Activated CD4-positive, alpha-beta T cell treated with anti-CD3 and anti-CD28 coated beads, Interleukin-2, Interleukin-4, amounts not matched to agents 100 ng/mL and 50 ng/mL, durations not matched to agents 16 hours and 8 hours (primary cell): ENCODE measurements around the gene HSD17B10.
"Not testable (repeated sequence)": the region's sequence is repeated elsewhere in the genome, so short reads cannot be mapped to it uniquely, and the experiment has no call there.

Experiments used
- DNase-seq: peaks from one replicate; pipeline ENCODE4 v3.0.0-alpha.2; 2020; ENCODE audit warnings: low spot score

Gene HSD17B10

DNA sequence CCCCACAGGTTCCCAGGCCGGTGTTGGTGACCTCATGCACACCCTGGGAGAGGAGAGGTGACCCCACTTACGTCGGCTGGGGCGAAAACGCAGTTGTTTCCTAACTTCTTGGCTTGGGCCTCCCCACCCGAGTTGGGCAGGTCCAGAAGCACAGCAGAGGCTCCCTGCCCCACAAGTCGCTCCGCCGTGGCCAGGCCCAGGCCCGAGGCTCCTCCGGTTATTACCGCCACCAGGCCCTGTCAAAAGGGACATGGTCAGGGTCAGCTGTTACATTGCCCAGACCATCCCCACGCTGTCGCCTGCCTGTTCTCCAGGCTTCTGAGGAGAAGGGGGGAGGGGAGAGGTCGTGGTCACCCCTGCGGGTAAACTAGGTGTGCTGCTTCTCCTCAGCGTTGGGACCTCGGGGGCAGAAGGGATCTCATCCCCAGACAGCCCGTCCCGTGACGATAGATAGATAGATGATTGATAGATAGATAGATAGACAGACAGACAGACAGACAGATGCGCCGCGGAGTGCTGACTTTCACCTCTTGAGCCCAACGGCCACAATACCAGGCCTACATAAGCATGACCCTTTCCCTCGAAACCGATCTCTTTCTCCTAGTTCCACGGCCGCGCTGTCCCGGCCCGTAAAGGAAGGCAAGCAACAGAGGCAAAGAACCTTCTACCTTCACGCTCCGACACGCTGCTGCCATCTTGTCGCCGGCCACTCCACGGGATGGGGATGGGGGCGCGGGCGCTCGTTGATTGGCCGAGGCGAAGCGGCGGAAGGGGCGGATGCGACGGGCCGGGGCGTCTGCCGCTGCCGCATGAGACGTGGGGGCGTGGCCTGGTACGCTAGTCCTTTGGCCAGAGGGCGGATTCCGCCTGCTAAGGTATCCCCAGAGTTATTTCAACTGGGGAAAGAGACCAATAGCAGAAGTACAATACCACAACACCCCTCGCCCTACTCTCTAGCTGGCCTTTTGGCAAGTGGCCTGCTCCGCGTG lies at the start of gene HSD17B10:
HSD17B10 (minus strand) TSS at position 720 of the 989 bp plus-strand sequence; CDS start at position 695, 25 bp downstream.
- DNase-seq, result peak; percentile 91

DNA sequence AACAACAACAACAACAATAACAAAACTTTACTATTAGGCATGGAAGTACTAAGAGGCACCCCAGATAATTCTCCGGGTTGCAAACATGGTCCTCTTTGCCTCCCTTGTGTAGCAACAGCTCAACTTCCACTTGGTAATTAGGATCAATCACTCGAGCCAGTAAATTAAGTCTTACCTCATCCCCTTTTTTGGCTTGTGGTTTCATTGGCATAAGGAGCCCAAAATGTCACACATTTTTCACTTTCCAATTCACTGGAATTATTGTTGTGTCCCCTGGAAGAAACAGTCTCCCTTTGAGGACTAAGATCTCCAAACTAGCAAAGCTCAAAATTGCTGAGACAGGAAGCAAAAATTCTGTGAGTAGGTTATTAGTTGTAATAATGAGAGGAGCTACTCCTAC lies 49.2 kb upstream of the HSD17B10 start:
- DNase-seq, result no peak

DNA sequence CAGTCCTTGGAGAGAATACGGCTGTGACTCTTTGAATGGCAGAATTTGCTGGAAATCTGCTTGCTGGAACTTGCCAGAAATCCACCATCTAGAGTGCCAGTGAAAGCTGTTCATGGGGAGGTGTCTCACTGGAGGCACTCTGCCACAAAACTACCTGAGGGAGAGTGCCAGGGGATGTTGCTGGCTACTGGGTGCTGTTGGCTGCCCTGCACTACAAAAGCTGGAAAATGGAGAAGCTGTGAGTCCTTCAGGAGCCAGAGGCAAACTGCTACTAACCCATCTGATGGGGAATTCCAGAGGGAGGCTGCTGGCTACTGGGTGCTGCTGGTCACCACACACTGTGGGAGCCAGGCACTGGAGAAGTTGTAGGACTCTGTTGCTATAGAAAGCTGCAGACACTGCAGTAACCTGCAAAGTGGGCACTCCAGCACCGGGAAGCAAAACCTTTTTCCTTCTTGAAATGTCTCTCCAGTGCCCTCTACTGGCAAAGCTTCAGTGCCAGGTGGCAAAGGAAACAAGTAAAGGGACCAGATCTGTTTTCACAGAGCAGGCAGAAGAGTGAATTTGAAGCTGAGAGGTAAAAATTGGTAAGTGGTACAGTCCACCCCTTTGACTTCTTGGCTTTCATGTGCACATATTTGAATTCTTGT lies 47.8 kb upstream of the HSD17B10 start:
- DNase-seq, result peak; percentile 66

DNA sequence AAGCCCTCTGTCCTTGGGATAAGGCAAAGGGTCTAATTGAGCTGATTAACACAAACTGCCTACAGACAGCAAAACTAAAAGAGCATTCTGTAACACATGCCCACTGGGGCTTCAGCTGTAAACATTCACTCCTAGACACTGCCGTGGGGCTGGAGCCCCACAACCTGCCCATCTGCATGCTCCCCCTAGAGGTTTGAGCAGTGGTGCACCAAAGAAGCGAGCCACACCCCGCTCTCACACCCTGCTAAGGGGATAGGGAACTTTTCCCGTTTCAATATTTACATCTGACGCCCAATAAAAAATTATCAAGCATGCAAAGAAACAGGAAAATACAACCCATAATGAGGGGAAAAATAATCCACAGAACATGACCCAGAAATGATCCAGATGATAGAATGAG lies 46.9 kb upstream of the HSD17B10 start:
- DNase-seq, result peak; percentile 8

DNA sequence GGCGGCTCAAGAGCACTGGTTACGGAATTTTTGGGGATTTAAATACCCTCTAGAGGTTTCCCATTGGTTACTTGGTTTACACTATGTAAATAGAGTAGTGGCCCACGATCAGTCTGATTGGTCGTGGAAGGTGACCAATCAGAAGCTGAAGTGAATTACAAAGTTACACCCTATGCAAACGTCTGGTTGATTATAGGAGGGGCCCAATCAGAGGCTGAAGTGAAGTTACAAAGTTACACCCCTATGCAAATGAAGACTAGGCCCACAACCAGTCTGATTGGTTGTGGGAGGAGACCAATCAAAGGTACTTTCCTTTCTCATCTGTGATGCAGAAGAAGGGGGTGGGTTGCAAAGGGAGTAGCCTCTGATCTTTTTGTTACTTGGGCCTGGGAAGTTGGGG lies 45.1 kb upstream of the HSD17B10 start:
- no peak for DNase-seq

DNA sequence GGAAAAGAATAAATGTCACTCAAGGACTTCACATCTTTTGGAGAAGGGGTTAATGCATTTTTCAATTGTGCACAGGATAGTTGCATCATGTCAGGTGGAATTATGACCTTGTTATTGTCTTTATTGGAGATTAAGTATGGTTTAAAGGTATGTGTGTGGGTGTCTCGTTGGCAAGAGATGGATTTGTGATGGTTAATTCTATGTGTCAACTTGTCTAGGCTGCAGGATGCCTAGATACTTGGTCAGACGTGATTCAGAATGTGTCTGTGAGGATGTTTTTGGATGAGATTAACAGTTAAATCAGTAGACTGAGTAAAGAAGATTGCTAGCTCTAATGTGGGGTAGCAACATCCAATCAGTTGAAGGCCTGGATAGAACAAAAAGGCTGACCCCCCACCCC lies 42.2 kb upstream of the HSD17B10 start:
- DNase-seq, result no peak

DNA sequence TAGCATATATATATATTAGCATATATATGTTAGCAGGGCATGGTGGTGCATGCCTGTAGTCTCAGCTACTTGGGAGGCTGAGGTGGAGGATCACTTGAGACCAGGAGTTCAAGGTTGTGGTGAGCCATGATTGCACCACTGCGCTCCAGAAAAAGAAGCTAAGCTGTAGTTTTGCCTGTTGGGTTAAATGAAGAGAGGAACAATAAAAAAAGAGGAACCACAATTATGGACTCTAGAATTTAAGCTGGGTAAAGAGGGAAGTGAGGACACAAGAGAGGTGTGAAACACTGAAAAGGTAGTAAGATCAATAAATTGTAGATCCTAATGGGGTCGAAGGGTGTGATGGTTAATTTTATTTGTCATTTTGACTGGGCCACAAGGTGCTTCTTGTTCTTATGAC lies 40.5 kb upstream of the HSD17B10 start:
- no peak for DNase-seq

DNA sequence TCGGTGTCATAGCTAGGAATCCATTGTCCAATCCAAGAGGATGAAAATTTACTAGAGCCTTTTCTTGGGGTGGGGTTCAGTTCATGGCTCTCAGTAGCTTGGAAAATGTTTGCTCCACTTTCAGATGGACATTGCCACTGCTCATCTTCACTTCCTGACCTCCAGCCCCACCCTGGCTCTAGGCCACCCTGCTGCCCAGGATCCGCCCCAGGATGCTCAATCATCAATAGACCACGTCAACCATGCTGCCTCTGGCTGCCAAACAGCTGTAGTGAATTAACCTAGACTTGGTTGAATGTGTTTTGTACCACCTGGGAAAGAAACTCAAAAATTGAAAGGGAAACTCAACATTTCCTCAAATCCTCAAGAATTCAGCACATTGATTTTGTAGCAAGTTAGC lies 37.2 kb upstream of the HSD17B10 start:
- no peak for DNase-seq

DNA sequence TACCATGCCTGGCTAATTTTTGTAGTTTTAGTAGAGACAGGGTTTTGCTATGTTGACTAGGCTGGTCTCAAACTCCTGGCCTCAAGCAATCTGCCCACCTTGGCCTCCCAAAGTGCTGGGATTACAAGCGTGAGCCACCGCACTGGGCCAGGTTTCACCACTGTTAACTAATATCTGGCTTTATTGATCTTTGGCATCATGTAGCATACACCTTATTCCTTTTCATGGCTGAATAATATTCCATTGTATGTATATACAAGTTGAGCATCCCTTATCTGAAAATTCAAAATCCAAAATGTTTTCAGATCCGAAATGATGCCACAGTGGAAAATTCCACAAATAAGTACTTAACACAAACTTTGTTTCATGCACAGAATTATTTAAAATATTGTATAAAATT lies 34.5 kb upstream of the HSD17B10 start:
- DNase-seq, result not testable (repeated sequence)

DNA sequence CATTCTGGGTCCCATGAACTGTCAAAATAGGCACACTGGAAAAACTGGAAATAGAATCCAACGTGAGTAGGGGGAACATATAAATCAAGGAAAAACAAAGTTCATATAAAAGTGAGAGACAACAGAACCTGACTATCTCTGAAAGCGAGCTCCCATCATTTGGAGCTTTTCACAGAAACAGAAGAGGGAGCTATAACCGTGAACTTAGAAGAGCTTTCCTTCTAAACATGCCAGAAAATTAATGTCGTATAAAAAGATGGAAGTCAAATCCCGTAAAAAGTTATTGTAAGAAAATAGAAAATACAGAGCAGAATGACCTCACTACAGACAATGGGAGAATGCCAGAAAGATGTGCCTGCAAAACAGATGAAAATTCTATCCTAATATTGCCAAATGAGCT lies 23.9 kb upstream of the HSD17B10 start:
- DNase-seq, result no peak

DNA sequence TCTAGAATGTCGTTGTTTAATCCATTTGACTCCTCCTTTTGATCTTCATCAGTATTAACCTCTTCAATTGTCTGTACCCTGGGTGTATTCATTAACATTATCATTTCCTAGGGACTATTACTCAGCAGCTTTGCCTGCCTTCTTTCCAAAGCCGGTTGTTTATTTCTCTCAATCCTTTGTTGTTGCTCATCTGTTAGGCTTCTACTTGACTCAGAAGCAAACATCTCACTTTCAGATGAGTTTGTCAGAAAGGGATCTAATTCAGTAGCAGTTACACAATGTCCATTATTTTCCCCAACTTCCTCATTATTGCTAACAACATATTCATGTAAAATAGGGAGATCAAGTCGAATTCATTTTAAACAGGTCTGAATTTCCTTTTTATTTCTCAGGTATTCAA lies 22.1 kb upstream of the HSD17B10 start:
- DNase-seq, result no peak

DNA sequence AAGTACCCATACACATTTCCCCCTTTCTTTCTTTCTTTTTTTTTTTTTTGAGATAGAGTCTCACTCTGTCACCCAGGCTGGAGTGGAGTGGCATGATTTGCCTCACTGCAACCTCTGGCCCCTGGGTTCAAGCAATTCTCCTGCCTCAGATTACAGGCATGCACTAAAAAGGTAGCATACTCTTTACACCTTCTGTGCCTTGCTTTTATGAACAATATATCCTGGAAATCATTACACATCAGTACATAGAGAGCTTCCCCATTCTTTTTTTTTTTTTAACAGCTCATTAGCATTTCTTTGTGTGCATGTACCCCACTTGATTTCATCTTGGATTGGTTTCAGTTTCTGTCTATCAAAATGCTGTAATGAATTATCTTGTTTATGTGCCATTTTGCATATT lies 18.6 kb upstream of the HSD17B10 start:
- DNase-seq, result no peak

DNA sequence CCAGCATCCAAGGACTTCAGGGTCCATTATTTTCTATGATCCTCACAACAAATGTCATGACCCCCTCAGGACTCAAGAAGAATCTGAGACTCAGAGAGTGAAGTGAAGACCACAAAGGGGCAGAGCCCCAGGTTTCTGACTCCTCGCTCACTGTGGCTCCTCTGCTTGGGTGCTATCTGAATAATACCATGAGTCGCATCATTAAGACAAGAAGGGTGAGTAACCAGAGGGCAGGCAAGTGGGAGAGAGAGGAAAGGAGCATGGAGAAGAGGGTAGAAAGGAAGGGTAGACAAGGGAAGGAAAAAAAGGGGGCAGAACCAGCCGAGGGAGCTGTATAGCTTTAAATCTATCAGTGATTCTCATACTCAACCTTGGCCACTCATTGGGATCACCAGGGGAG lies 15.5 kb upstream of the HSD17B10 start:
- no peak for DNase-seq

DNA sequence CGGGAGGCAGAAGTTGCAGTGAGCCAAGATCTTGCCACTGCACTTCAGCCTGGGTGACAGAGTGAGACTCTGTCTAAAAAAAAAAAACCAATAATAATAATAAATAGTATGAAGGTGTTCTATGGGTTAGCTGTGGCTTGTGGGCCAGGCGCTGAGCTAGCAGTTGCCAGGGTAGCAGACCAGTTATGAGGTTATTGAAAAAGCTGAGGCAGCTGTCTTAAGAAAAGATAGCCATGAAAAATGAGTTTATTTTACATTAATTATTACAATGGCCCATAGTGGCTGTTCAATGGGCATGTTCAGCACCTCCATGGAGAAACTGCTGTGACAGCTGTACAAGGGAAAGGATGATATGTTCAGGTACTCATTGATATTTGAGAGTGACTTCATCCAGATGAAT lies 13.3 kb upstream of the HSD17B10 start:
- no peak for DNase-seq

DNA sequence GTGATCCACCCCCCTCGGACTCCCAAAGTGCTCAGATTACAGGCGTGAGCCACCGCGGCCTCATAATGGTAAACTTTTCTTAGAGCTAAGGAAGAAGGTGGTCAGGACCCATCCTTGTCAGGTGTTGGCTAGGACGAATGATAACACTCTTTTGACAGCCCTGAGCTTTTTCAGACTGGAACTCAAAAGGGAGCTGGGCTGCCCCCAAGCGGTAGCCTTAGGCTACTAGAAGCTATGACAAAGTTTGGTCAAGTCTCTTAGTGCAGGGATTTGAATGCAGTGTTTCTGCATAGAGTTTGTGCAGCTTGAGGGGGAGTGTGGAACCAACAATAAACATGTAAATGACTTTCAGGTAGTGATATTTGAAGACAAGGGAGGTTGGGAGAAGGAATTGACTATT lies 11.8 kb upstream of the HSD17B10 start:
- peak; percentile 58 for DNase-seq

DNA sequence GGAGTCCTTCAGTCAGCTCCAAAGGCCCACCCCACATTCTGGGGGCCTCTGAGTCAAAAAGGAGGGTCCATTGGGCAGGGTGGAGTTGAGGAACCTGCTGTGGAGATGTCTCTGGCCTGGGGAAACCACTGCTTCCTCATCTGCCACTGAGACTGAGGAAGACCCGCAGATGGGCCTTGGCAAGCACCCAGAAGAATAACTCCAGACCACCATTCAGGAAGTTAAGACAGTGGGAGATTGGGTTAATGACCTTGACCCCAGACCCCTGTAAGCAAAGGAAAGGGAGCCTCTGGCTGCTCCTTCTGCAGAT lies 8.1 kb upstream of the HSD17B10 start:
- DNase-seq, result no peak

DNA sequence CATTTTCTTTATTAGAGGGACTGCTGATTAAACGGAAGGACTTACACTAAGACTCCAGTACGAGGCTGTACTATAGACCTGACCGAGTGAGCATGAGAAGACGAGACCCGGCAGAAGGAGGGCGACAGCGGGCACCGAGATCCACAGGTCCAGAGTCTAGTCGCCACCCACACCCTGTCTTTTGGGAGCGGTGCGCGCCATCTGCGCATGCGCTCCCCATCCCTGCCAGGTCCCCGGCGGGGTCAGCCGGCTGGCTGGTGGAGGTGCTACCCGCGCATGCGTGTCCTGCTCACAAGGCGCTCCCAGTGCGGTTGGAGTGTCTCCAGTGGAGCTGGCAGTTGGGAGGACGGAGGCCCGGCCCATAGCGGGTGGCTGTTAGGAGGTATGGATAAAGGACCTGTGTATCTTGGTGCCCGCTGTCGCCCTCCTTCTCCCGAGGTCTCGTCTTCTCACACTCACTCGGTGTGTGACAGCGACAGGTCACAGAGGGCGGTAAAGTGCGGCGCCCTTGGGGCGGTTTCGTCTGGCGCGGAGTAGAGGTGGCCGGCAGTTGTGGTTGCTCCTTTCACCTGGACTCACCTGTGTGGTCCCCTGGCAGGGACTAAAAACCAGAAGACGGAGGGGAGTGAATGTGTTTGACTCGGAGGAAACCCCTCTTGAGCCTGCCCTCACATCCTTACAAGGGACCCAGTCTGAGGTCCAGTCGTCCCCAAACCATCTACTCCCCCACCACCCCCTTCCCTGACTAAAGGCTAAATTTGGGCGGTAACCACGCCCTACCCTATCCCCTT lies 7.6 kb upstream of the HSD17B10 start:
- DNase-seq, result peak; percentile 87

DNA sequence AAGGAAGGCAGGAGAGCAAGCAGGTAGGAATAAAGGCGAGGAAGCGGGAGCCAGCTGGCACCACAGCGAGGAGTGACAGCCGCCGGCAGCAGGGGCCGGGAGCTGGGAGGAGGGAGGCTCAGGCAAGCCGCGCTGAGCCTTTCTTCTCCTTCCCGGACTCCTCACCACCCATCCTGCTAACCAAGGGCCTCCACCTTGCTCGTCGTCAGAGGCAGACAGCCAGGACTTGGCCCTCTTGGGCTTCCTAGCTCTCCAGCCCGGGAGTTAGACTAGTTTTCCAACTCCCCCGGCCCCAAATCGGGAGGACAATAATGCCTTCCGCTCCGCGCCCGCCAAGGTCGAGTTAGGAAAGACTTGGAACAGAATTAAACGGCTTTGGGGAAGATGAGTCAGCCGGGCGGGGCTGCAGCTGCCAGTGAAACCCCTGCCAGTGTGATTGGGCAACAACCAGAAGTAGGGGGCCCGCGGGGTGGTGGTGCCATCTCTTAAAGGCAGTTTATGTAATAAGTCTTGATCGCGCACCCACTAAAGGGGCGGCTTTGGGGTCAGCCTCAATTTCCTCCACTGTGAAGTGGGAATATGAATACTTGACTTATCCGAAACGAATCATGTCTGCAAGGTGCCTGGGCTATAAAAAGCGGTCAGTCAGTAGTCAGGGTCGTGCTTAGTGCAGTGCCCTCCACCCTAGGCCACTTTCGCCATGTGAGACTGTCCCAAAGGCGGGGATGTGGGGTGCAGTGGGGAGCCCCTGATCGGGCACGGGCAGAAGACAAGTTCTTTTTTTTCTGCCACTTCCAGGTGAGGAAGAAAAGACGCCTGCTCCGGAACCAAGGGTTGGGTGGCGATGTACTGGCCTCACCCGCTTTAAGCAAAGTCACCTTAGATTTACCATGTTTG lies 6.7 kb upstream of the HSD17B10 start:
- peak; percentile 55 for DNase-seq

DNA sequence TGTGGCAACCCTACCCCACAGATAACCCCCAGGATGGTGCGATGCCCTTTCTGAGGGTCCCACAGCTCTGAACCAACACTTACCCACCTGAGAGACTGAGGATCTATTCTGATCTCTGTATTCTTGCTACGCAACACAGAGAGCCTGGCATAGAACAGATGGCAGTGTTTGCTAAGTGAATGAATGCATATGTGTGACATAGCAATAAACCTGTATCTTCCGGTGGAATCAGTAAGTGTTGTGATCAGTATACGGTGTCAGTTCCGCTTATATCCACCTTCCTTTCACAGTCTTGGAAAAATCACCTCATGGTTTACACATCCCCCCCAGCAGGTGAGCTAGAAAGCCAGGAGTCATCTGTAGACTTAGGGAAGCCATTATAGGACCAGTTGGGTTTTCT lies 5.9 kb upstream of the HSD17B10 start:
- no peak for DNase-seq

DNA sequence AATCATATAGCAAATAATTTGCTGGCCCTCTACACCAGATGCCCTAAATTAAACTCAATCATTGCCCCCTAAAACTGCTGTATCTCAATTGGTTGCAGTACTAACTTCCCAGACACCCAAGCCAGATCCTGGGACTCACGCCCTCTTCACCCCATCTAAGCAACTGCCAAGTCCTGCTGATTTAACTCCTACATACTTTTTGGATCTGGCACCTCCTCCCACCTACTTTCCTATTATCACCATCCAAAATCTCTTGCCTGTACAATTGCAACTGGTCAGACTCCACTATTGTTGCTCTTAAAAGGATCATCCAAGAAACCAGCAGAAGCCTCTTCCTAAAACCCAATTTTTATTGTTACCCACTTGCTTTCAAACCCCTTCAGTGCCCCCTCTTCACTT lies 4.7 kb upstream of the HSD17B10 start:
- no peak for DNase-seq

DNA sequence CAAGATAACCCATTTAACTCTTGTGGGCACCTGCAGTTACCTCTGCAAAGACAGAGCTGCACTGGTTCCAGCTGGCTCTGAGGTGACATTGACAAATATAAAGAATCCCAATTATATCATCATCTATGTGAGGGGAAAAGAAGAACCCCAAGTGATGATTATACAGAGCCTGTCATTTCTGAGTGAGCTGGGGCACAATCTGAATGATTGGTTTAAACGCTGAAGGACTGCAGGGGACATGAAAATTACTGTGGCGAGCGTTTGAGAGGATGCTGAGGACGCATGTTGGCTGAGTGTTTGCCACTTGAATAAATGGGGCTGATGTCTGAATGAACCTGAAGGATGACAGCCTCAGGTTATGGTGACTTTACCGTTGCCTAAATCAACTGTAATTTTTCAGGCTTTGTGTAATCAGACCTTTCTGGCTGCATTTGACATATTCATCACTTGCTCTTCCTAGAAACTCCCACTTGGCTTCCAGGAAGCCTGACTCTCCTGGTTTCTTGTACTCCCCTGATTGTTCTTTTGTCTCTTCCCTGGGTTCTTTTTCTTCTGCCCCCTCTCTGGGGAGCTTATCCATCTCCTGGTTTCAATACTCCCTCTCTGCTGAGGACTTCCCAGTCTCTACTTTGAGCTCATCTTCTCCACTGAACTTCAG lies 4.1 kb upstream of the HSD17B10 start:
- peak; percentile 24 for DNase-seq
